ENCODE results near the gene PRKCB.
"Not testable (repeated sequence)": the region's sequence is repeated elsewhere in the genome, so short reads cannot be mapped to it uniquely, and the experiment has no call there.

The PRKCB gene

DNA sequence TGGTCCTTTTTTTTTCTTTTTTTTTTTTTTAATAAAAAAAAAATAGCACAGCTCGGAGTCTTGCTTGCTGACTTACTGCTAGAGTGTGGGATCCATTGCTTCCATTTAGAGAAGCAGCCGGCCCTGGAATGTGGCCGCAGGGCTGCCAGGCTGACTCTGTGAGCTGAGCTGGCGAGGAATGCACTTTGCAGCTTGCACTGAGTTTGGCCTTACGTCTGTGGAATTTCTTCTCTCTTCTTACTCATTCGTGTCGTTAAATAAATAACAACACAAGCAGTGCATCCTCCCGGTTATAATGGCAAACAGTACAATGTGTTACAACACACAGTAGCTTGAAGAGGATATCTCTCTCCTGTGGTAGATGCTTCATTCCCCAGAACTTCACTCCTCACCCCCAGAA lies 69.2 kb downstream of the PRKCB start:
- DNase-seq = no peak

DNA sequence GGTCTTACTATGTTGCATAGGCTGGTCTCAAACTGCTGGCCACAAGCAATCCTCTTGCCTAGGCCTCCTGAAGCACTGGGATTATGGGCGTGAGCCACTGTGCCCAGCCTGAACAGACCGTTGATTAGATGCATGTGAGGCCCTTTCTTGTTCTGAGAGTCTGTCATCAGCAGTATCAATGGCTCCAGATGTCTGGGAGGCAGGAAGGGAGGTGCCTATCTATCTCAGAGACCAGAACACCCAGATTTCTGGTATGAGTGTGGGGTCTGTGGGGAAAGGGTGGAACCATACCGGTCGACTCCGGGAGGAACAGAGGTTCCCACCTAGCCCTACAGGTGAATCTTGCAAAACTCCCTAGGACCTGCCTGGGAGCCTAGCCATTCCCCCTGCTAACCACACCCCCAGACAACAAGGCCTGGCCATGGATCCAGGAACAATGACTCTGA lies 71.7 kb downstream of the PRKCB start:
- no peak for DNase-seq

DNA sequence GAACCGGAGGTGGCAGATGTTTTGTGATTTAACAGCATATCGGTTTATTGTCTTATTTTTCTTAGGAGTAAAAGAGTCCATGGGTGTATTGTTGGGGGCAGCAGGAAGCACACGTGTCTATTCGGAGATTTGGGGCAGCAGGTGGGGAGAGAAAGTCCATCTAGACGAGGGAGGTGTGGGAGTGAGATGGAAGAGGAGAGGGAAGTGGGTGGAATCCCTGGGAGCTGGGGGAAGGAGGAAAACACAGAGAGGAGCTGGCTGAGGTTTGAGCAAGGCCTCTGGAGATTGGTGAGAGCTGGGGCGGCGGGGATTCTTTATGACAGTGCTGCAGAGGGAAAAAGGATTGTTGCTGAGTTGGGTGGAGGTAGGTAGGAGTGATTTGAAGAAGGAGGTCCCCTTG lies 72.1 kb downstream of the PRKCB start:
- DNase-seq = no peak

DNA sequence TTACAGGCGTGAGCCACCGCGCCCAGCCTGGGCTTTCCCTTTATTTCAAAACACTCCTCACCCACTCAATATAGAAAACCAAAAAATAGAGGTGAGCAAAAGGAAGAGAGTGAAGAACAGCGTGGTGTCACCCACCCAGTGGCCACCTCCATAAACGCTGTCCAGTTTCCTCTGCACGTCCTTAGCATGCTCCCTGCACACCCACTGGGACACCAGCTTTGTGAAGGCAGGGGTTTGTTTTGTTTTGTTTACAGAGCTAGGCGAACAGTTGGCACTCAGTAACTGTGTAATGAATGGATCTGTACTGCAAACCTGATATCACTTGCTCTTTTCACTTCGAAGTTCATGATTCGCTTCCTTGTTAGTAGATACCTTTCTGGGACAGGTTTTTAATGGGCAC lies 73.0 kb downstream of the PRKCB start:
- DNase-seq = no peak

DNA sequence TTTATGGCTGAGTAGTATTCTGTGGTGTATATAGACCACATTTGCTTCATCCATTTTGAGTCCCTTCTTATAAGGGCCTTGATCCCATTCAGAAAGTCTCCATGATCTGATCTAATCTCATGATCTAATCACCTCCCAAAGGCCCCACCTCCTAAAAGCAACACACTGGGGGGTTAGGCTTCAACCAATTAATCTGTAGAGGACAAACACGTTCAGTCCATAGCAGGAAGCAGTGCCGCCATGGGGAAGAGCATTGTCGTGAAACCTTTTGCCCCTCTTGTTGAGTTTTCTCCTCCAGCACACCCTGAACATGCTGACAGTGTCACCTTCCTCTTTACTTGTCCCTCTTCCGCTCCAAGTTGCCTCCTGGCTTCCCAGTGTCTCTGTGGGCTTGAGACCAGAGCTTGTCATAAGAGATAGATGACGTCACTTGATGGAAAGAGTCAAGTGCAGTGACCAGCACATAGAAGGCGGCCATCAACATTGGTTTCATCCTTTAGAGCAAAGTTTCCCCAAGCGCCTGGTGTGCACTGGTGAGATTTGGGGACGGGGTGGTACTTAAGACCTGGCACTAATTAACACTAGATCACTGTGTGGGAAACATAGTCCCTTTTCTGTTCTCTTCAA lies 74.1 kb downstream of the PRKCB start:
- no peak for DNase-seq

DNA sequence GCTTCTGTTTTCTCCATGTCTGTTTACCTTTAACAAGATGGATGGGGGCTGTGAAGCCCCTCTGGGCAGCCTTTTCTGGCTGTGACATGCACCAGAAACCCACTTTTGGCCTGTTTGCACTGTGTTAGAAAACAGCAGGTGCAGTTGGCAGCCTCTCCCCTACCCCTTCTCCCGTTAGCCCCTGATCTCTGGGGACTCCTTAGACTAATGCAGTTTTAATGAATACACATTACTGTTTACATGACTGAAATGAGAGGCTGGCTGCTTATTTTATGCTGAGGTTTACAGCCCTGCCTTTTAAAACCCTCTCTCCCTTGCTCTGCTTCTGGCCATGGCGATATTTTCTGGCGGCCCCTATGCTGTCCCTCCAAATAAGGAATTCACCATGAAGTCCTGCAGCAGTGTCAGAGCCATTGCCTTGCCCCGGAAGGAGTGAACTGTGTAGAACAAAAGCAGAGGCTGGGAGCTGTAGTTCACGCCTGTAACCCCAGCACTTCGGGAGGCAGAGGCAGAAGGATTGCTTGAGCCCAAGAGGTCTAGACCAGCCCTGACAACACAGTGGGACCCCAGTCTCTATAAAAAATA lies 79.3 kb downstream of the PRKCB start:
- DNase-seq = no peak

DNA sequence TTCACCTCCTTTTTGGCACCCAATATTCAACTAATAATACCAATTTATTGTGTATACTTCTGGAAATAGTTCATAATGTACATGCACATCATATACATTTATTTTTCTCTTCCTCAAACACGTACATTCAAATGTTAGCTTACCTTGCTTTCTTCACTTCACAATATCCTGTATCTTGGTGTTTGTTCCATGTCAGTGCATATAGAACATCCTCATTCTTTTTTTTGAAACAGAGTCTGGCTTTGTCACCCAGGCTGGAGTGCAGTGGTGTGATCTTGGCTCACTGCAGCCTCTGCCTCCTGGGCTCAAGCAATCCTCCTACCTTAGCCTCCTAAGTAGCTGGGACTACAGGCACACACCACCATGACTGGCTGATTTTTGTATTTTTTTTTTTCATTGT lies 80.8 kb downstream of the PRKCB start:
- not testable (repeated sequence) for DNase-seq

DNA sequence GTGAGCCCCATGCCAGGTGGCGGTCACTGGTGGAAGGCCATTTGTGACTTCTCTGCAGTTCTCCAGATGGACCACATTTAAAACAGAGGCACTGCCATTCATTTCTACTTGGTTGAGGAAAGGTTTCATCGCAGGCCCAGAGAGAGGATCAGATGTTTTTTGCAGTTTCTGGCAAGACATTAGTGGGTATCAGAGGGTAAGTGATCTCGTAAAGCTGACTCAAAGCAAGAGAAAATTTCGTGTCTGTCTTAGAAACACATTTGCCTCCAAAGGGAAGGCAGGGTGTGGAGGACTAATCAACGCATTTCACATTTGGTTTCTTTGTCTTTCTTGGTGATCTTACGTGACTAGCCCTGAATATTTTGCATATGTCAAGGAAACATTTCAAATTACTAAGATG lies 81.8 kb downstream of the PRKCB start:
- DNase-seq = no peak

DNA sequence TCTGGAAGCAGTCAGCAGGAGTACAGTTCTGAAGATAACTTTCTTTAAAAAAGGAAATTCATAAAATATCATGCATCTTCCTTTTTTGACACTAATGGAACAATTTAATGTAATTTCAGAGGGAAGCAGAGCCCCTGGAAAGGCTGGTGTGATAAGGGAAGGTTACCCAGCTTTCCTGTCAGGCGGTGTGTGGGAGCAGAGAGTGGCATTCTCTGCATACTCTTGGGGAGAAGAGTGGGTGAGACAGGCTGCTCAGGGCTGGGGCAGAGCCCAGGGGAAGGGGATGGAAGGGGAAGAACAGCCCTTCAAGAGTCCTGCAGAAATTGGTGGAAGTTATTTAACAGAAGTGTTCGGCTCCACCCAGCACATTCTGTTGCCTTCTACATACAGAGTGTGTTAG lies 84.7 kb downstream of the PRKCB start:
- no peak for DNase-seq

DNA sequence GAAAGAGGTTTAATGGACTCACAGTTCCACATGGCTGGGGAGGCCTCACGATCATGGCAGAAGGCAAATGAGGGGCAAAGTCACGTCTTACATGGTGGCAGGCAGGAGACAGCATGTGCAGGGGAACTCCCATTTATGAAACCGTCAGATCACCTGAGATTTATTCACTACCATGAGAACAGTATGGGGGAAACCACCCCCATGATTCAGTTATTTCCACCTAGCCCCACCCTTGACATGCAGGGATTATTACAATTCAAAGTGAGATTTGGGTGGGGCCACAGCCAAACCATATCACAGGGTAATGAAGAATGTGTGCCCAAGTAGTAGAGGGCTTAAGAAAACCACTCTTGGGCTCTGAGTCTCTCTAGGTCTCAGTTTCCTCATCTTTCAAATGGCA lies 85.1 kb downstream of the PRKCB start:
- no peak for DNase-seq

DNA sequence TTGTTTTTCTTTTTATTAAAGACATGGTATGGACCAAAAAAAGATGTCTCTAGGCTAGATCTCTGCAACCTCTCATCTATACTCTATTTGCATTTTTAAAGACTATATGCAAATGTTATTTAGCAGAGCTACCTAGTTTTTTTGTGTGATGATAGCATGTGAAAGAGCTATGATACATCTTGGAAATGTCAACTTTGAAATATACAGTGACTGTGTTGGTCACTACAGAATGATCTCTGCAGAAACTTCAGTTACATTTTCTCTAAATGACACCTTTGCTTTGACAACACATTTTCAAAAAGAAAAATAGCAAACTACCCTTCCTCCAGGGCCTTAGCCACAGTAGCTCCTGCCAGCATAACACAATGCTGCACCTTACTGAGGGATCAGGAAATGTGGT lies 86.6 kb downstream of the PRKCB start:
- DNase-seq = no peak

DNA sequence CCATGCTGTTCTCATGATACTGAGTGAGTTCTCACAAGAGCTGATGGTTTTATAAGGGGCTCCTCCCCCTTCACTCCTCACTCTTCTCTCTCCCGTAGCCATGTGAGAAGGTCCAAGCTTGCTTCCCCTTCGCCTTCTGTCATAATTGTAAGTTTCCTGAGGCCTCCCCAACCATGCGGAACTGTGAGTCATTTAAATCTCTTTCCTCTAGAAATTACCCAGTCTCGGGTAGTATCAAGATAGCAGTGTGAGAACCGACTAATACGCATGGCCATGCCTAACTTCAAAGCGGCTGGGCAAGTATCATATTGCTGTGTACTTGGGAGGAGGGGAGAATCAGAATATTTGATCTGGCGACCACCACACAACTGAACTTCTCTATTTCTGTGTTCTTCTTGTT lies 88.3 kb downstream of the PRKCB start:
- DNase-seq = no peak

DNA sequence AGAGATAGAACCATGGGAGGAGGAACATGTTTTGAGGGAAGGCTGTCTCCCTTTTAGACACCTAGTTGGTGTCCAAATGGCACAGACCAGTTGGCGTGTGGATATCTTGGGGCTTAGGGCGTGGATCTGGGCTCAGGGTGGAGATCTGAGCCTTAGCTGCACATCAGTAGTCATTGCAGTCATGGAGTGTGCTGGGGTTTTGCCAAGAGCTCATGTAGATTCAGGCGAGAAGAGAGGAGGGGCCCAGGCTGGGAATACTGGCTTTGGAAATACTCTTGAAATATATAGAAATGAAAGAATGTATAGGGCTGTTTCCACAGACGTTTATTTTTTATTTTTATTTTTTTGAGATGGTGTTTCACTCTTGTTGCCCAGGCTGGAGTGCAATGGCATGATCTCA lies 92.0 kb downstream of the PRKCB start:
- DNase-seq = no peak

DNA sequence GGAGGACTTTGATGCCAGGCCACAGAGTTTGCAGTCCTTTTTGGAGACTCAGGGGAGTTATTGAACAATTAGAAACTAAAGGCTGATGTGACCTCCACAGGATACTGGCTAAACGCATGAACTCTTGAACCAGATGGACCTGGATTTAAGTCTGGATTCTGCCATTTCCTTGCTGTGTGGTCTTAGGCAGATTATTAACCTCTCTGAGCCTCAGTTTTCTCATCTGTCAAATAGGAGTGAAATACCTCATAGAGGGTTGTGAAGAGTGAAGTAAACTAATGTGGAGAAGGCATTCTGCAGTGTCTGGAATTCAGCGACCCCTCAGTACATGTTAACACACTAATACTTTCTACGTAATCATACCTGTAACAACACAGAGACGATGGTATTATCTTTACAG lies 93.5 kb downstream of the PRKCB start:
- DNase-seq = no peak

DNA sequence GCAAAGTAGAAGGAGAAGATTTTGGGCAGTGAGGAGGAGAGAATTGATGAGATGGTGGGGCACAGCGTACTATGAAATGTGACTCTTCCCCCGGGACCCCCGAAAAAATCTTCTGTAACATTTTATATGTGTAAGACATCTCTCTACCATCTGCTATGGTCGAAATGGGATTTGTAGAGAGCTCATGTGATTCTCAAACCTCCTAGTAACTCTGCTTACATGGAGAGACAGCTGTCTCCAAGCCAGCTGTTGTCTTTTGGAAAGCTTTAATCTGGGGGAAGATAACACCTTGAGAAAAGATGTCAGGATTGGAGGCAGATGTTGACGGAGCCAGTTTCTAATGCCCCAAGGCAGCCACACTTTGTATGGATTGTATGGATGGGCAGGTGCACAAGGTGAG lies 94.1 kb downstream of the PRKCB start:
- no peak for DNase-seq

DNA sequence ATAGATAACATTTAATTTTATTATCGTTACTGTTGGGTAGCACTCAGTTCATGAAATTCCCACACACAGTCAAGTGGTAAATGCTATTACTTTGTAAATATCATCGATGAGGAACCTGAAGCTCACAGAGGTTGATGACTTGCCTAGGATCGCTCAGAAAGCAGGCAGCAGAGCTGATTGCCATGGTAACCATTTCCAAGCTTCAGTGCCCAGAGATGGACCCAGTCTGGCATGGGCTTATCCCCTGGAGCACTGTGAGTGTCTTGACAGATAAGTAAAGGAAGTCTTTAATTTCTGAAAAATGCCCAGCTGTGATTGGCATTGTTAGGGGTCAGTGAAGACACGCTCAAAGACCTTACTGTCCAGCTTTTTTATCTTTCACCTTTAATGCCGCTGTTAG lies 95.0 kb downstream of the PRKCB start:
- no peak for DNase-seq

DNA sequence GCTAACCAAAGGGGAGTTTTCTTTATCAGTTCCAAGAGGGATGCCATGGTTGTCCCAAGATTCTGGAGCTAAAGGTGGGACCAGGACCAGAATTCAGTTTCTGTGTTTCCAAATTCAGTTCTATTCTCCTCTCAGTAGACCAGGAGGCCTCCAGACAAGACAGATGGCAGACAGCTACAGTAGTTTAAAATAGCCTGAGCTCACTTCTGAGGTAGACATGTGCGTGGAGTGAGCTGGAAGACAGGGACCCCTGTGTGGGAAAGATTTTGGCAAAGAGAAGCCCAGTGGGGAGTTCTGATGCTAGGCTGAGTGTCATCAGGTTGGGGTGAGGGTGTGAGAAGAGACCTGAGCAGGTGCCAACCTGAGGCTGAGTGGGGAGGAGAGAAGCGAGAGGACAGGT lies 95.4 kb downstream of the PRKCB start:
- no peak for DNase-seq

DNA sequence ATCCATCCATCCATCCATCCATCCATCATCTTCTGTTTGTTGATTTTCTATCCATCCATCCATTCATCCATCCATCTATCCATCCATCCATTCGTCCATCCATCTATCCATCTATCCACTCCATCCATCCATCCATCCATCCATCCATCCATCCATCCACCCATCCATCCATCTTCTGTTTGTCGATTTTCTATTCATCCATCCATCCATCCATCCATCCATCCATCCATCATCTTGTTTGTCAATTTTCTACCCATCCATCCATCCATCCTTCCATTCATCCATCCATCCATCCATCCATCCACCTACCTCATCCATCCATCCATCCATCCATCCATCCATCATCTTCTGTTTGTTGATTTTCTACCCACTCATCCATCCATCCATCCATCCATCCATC lies 97.9 kb downstream of the PRKCB start:
- not testable (repeated sequence) for DNase-seq

DNA sequence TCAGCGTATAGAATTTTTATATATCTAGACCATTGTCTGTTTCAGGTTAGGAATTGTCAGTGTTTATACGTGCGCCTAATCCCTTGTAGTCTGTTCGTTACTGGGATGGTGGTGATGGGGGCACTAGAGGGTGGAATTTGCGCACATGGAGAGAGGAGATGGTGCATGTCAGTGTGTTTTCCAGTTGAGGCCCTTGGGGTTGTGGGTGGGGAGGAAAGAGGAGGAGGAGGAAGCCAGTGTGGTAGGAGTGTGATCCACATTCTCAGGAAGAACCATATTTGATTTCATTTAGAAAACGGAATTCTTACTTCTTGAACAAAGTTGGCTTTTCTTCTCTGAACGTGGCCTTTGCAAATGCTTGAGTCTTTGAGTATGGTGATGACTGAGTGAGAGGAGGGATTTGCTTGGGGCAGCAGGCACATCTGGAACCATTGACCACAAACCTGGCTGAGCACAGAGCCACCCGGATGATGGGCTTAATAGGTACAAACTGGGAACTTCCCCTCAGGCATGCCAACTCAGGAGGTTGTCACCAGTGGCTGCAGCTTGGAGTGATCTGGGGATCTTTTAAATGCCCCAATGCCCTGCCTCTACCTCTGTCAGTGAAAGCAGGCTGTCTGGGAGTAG lies 98.9 kb downstream of the PRKCB start:
- DNase-seq = no peak

DNA sequence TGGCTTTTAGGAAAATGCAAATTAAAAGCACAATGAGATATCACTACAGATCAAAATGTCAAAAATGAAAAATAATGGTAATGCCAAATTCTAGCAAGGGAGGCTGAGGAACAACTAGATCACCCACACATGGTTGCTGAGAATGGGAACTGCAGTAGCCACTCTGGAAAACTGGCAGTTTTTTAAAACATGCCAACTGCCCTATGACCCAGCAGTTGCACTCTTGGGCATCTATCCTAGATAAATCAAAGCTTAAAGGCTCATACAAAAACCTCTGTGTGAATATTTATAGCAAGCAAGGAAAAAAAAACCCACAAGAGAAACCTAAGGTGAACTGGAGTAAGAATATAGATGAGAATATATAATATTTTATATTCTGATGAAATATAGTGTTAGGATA lies 104.3 kb downstream of the PRKCB start:
- DNase-seq = no peak

DNA sequence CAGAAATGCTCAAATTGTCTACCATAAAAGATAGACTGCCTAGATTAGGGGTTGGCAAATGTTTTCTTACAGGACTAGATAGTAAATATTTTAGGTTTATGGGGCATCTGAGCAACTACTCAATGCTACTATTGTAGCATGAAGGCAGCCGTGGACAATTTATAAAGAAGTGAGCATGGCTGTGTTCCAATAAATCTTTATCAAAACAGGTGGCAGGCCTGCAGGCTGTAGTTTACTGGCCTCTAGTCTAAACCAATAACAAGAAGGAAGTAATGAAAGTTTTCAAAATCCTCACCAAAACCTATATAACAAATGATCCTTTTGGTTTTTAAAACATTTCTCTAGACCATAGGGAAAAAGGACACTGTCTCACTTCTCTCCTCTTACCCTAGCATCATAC lies 105.2 kb downstream of the PRKCB start:
- DNase-seq = no peak

DNA sequence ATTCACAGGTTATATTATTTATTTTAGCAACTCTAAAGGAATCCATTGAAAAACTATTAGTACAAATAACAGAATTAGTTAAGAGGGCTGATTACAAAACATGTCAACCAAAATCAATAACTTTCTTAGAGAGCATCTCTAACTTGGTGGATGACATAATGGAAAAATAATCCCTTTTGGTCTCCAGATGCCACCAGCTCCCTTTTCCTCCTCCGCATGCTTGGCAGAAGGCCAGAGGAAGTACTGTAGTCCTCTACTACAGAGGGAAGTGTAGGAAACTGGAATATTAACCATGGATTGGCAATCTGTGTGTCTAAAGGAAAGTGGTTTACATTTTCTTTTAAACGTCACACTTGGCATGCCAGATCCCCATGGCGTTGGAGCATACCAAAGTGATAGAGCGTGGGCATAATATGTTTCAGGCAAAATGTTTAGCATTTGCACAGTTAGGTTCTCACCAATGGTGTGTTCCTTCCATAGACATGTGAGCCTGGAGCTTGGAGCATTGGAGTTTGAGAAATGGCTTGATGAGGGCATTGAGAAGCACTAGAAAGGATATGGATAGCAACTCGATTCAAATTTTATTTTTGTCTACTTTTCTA lies 106.3 kb downstream of the PRKCB start:
- no peak for DNase-seq

DNA sequence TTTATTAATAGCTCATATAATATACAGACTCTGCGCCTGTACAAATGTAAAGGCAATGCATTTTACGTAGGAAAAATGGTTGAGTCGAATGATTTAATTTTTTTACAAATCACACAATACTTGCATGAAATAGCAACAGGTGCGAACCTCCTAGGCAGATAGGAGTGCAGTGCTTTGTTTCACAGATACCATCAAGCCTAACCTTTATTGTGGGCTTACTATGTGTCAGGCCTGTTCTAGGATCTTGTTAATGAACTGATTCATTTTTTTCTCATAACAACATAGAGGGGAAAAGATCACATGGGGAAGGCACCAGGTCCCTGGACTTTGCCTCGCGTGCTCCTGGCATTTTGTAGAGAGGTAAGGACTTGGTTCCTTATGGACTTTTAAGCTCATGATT lies 107.8 kb downstream of the PRKCB start:
- no peak for DNase-seq

DNA sequence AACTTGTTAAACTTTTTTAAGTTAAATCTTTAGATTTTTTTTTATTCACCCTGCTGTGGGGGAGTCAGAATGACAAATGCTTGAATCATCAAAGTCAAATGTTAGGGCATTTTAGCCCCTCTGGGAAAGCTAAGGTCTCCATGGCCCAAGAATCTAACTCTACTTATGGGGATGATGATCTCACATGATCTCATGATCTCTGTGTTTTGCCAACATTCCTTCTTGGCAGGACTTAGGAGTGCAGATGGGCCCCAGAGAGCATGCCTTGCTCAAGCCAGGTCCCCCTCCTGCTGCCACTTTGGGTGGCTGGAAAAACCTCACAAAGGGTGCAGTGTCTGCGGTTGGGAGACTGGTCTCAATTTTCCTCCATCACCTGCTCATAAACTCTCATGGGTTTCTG lies 108.6 kb downstream of the PRKCB start:
- DNase-seq = no peak

DNA sequence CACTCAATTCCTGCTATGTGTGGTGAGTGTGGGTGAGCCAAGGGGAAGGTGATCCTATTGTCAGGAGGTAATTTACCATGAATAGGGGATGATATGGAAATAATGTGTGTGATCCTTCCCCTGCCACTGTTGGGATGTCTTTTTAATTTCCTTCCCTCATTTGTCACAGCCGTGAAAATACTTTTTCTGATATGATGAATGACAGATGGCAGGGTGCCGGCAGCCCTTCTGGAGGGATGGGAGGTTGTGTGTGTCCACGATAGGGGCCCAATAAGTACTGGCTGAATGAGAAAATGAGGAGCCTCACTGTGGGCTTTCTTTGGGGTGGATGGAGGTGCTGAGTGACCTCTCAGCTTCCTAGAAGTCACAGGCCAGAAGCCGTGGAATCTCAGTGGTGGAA lies 109.5 kb downstream of the PRKCB start:
- no peak for DNase-seq
